H1 (cell line): Measurements from ENCODE around the gene CNST. TPM values are rescaled to one million over a fixed set of nuclear protein-coding genes. Genes with fewer than 3 reads are reported as not detected.

Source experiments
- CTCF ChIA-PET: fragments of 300-600 bp; sonication (Branson Sonifier 250); formaldehyde crosslinking; loops from one replicate; lab custom pipeline; 2021; ENCODE audit not compliant: partially characterized antibody; lab: Charles Lee
- POLR2A ChIA-PET: fragments of 300-600 bp; sonication (Branson Sonifier 250); formaldehyde crosslinking; loops from one replicate; lab custom pipeline; 2021; ENCODE audit warnings: inconsistent platforms; ENCODE audit not compliant: partially characterized antibody; lab: Charles Lee
- DNase-seq, 2 experiments: peaks; one replicate each; pipeline versions ENCODE4 v3.0.0 to v3.0.0-alpha.2; 2010 to 2022; ENCODE audit warnings: low spot score in 2 of 2, low read depth in 1 of 2, mixed read lengths in 1 of 2
- FAIRE-seq: peaks from 2 replicates; lab custom pipeline; 2011; peaks lifted over from hg19 to GRCh38; lab: Jason Lieb, UNC
- H2AFZ ChIP-seq: 2 replicates; pipeline ENCODE4 v1.8.1; 2012; ENCODE audit warnings: low read length, inconsistent platforms
- H2AK5ac ChIP-seq: 2 replicates; pipeline ENCODE4 v1.6.1; 2013; ENCODE audit warnings: low read depth, low read length
- H2BK120ac ChIP-seq: replicated peaks from 2 replicates; pipeline ENCODE3; 2013; ENCODE audit warnings: low read depth, low read length, inconsistent platforms
- H2BK12ac ChIP-seq: 2 replicates; pipeline ENCODE4 v1.6.1; 2013; ENCODE audit warnings: low read depth, low read length
- H2BK15ac ChIP-seq: 2 replicates; pipeline ENCODE4 v1.6.1; 2013; ENCODE audit warnings: low read length
- H2BK20ac ChIP-seq: 2 replicates; pipeline ENCODE4 v1.6.1; 2013; ENCODE audit warnings: low read length
- H2BK5ac ChIP-seq: 2 replicates; pipeline ENCODE4 v1.6.1; 2013; ENCODE audit warnings: low read depth, low read length
- H3K14ac ChIP-seq: 2 replicates; pipeline ENCODE4 v1.6.1; 2013; ENCODE audit warnings: inconsistent platforms; ENCODE audit not compliant: insufficient read length
- H3K18ac ChIP-seq: 2 replicates; pipeline ENCODE4 v1.6.1; 2013; ENCODE audit warnings: low read length; ENCODE audit errors: extremely low read depth
- H3K23ac ChIP-seq: 2 replicates; pipeline ENCODE4 v1.6.1; 2013; ENCODE audit warnings: inconsistent platforms; ENCODE audit not compliant: insufficient read length
- H3K23me2 ChIP-seq: 2 replicates; pipeline ENCODE4 v1.6.1; 2013; ENCODE audit warnings: low read depth, low read length
- H3K27ac ChIP-seq: 2 replicates; pipeline ENCODE4 v1.6.1; 2011; ENCODE audit warnings: low read depth, low read length, inconsistent platforms
- H3K27me3 ChIP-seq, 4 experiments: replicated peaks in 1 of 4; 1 replicate in 1 of 4; 2 replicates in 3 of 4; pipeline versions ENCODE4 v1.6.1 to v1.8.1; 2011 to 2013; ENCODE audit warnings: low read length in 3 of 4, mild to moderate bottlenecking in 3 of 4, inconsistent platforms in 2 of 4, mixed read lengths in 2 of 4, moderate library complexity in 1 of 4; ENCODE audit not compliant: control insufficient read depth in 3 of 4, insufficient read depth in 3 of 4; ENCODE audit errors: extremely low read depth in 1 of 4
- H3K36me3 ChIP-seq, 4 experiments: 2 replicates each; pipeline versions ENCODE4 v1.6.1 to v1.8.1; 2011 to 2013; ENCODE audit warnings: mild to moderate bottlenecking in 4 of 4, low read length in 3 of 4, moderate library complexity in 2 of 4, control low read depth in 1 of 4, inconsistent platforms in 1 of 4; ENCODE audit not compliant: insufficient read depth in 4 of 4, control insufficient read depth in 2 of 4
- H3K4ac ChIP-seq: replicated peaks from 2 replicates; pipeline ENCODE3; 2013; ENCODE audit warnings: low read length, low read depth, mixed read lengths, inconsistent platforms; ENCODE audit not compliant: insufficient read length
- H3K4me1 ChIP-seq, 4 experiments: replicated peaks in 1 of 4; 1 replicate in 1 of 4; 2 replicates in 3 of 4; pipeline versions ENCODE4 v1.6.1 to v1.8.1; 2011 to 2013; ENCODE audit warnings: low read length in 3 of 4, inconsistent platforms in 2 of 4, mixed read lengths in 1 of 4; ENCODE audit not compliant: insufficient read depth in 4 of 4, control insufficient read depth in 3 of 4
- H3K4me2 ChIP-seq, 2 experiments: 2 replicates each; pipeline versions ENCODE4 v1.6.1 to v1.8.1; 2011 to 2013; ENCODE audit warnings: low read depth in 2 of 2, low read length in 2 of 2, control low read depth in 1 of 2, inconsistent platforms in 1 of 2, mild to moderate bottlenecking in 1 of 2; ENCODE audit not compliant: insufficient read depth in 1 of 2
- H3K4me3 ChIP-seq, 4 experiments: fragments of 200-600, 300-600 bp in 1 of 4; sonication (generic), shearing (Covaris generic), sonication (Bioruptor Twin) in 1 of 4; 2 replicates each; pipeline versions ENCODE4 v1.5.1 to v1.8.1; 2011 to 2016; ENCODE audit warnings: low read length in 4 of 4, low read depth in 3 of 4, control low read depth in 2 of 4, inconsistent platforms in 2 of 4, mild to moderate bottlenecking in 2 of 4, mixed read lengths in 1 of 4, moderate library complexity in 1 of 4; ENCODE audit not compliant: insufficient read depth in 2 of 4; ENCODE audit errors: extremely low read depth in 1 of 4
- H3K56ac ChIP-seq: replicated peaks from 2 replicates; pipeline ENCODE3; 2013; ENCODE audit warnings: low read depth, mild to moderate bottlenecking, mixed read lengths, low read length, inconsistent platforms; ENCODE audit not compliant: insufficient read length
- H3K79me1 ChIP-seq: 2 replicates; pipeline ENCODE4 v1.6.1; 2013; ENCODE audit warnings: low read depth, low read length, control low read depth
- H3K79me2 ChIP-seq, 2 experiments: 2 replicates each; pipeline versions ENCODE4 v1.6.1 to v1.8.1; 2012 to 2013; ENCODE audit warnings: low read length in 2 of 2, mild to moderate bottlenecking in 2 of 2, inconsistent platforms in 1 of 2; ENCODE audit not compliant: insufficient read depth in 2 of 2, control insufficient read depth in 1 of 2
- H3K9ac ChIP-seq, 4 experiments: replicated peaks in 1 of 4; 1 replicate in 1 of 4; 2 replicates in 3 of 4; pipeline versions ENCODE4 v1.6.1 to v1.8.1; 2011 to 2013; ENCODE audit warnings: low read depth in 3 of 4, low read length in 3 of 4, control low read depth in 2 of 4, mild to moderate bottlenecking in 2 of 4, moderate library complexity in 2 of 4, inconsistent platforms in 1 of 4; ENCODE audit errors: extremely low read depth in 1 of 4
- H3K9me3 ChIP-seq, 2 experiments: 2 replicates each; pipeline versions ENCODE4 v1.6.1 to v1.8.1; 2012 to 2013; ENCODE audit warnings: mild to moderate bottlenecking in 2 of 2, moderate library complexity in 2 of 2, control low read depth in 1 of 2, inconsistent platforms in 1 of 2, low read depth in 1 of 2, low read length in 1 of 2, mixed read lengths in 1 of 2; ENCODE audit not compliant: insufficient read depth in 2 of 2
- H4K20me1 ChIP-seq, 2 experiments: replicated peaks in 1 of 2; 2 replicates each; pipeline versions ENCODE3 to v1.8.1; 2011 to 2013; ENCODE audit warnings: inconsistent platforms in 2 of 2, low read length in 2 of 2, mild to moderate bottlenecking in 1 of 2; ENCODE audit not compliant: insufficient read depth in 2 of 2, control insufficient read depth in 1 of 2
- H4K5ac ChIP-seq: 2 replicates; pipeline ENCODE4 v1.6.1; 2013; ENCODE audit warnings: low read length, low read depth, mixed read lengths, inconsistent platforms; ENCODE audit not compliant: insufficient read length
- H4K8ac ChIP-seq: 2 replicates; pipeline ENCODE4 v1.8.0; 2013; ENCODE audit warnings: mild to moderate bottlenecking, moderate library complexity, low read length, inconsistent platforms; ENCODE audit not compliant: insufficient read depth; ENCODE audit errors: extremely low read depth
- H4K91ac ChIP-seq: replicated peaks from 2 replicates; pipeline ENCODE3; 2013; ENCODE audit warnings: low read length, mixed read lengths, inconsistent platforms; ENCODE audit not compliant: insufficient read length
- CHD2 ChIP-seq: IDR thresholded peaks from 2 replicates; pipeline ENCODE4 v1.6.1; 2012; ENCODE audit warnings: low read length, improper control_type of control experiment
- EGR1 ChIP-seq: IDR thresholded peaks from 2 replicates; pipeline ENCODE4 v1.6.1; 2011; ENCODE audit warnings: low read depth, low read length, borderline replicate concordance
- POLR2A ChIP-seq, 2 experiments: IDR thresholded peaks; 1 replicate in 1 of 2; 2 replicates in 1 of 2; pipeline ENCODE4 v1.6.1; 2011; ENCODE audit warnings: low read depth in 2 of 2, low read length in 2 of 2, mild to moderate bottlenecking in 2 of 2; ENCODE audit errors: control extremely low read depth in 1 of 2
- RXRA ChIP-seq: IDR thresholded peaks from 2 replicates; pipeline ENCODE4 v1.6.1; 2011; ENCODE audit warnings: low read depth, mild to moderate bottlenecking, low read length, moderate library complexity; ENCODE audit not compliant: insufficient read depth
- SAP30 ChIP-seq: fragments of 300-600 bp; sonication (generic); IDR thresholded peaks from 2 replicates; pipeline ENCODE4 v1.7.1; 2012; ENCODE audit warnings: low read length, moderate library complexity, mild to moderate bottlenecking, inconsistent platforms; ENCODE audit not compliant: insufficient read depth, insufficient replicate concordance
- USF2 ChIP-seq: IDR thresholded peaks from 2 replicates; pipeline ENCODE4 v1.6.1; 2011; ENCODE audit warnings: low read length, improper control_type of control experiment
- WGBS, 2 experiments: shearing (Covaris generic) in 1 of 2; methylation state at CpG; one replicate each; pipeline versions ENCODE4 v1.1.6 to v1.1.7; 2013 to 2015; ENCODE audit warnings: low lambda C conversion rate in 2 of 2, mixed read lengths in 2 of 2, inconsistent platforms in 1 of 2, low coverage in 1 of 2, missing lambda C conversion rate in 1 of 2; ENCODE audit not compliant: insufficient replicate concordance in 2 of 2, insufficient coverage in 1 of 2, insufficient read length in 1 of 2; ENCODE audit errors: extremely low coverage in 1 of 2, missing lambda C conversion rate in 1 of 2; 5-methylcytosine and 5-hydroxymethylcytosine counted together
- polyA plus RNA-seq, 7 experiments: library from polyadenylated mRNA; depleted of rRNA in 3 of 7; stranded (reverse) in 5 of 7; unstranded in 2 of 7; fragments of >200 nt in 5 of 7; fragments of 200-250 nt in 2 of 7; gene quantifications; 1 replicate in 5 of 7; 2 replicates in 1 of 7; 4 replicates in 1 of 7; pipeline versions ENCODE4 v1.2.1 to v1.2.3, GENCODE V29; 2011 to 2013; ENCODE audit warnings: missing spikeins in 2 of 7, mixed read lengths in 2 of 7
- total RNA-seq: library from RNA; stranded (reverse); fragmentation: NEBNext Ultra II Directional; extraction: Animal tissue kit (Norgen Biotek cat#: 25700); gene quantifications from 2 replicates; pipeline ENCODE4 v1.2.1, GENCODE V29; 2021

CNST gene
- total and polyA plus RNA-seq, 2 of the 8 experiments (the other 6 are each of a cell fraction or from before 2014, with no cell fraction given), result 5.3 to 21.3 TPM

- Histone ChIP-seq H2BK120ac (no peak overlapping the region), H2AK5ac (no peak overlapping the region), H2BK15ac (no peak overlapping the region), H4K20me1 (no peaks in the 10 kb centered on the region), H3K36me3 (peaks cover 0 to 3% (median 0%) of the 10 kb centered on the region in 4 experiments; a peak in 1 of 8 replicates), H2BK20ac (no peak overlapping the region), H3K4me2 (no peak overlapping the region), H3K27me3 (no peaks in the 10 kb centered on the region), H3K23ac (no peak overlapping the region), H3K14ac (no peak overlapping the region), H3K4me1 (no peaks in the 10 kb centered on the region), H3K9ac (no peak overlapping the region), H3K9me3 (peaks cover 9 to 10% of the 10 kb centered on the region in 2 experiments), H2BK12ac (no peak overlapping the region), H3K4me3 (no peak overlapping the region), H3K23me2 (no peaks in the 10 kb centered on the region), H2AFZ (no peak overlapping the region), H4K5ac (no peak overlapping the region), H4K91ac (no peak overlapping the region), H3K79me2 (no peaks in the 10 kb centered on the region), H3K18ac (no peak overlapping the region), H3K79me1 (no peaks in the 10 kb centered on the region), H3K56ac (no peak overlapping the region), H3K27ac (no peak overlapping the region), H4K8ac (no peak overlapping the region), H2BK5ac (no peak overlapping the region), H3K4ac (no peak overlapping the region)
- POLR2A ChIA-PET, result no interaction called here
- 89% methylated on average over 1 of the region's 1 CpG; no CpG with 5 or more reads in 1 of the 2 experiments for WGBS, 2 experiments
- CTCF ChIA-PET, result interaction anchor here (0.6 to 1.4 kb wide), 5 partner anchors 10 to 193 kb away, joined by 3 to 5 read pairs (median 3); no protein-coding TSS in a partner anchor
- FAIRE-seq (no peak), DNase-seq (no peak)
- TF ChIP-seq RXRA (no peak), USF2 (no peak), SAP30 (no peak), POLR2A (IDR thresholded peaks at IDR 0.05; ENCODE audit: control extremely low read depth in 1 of 2, low read depth in 2 of 2, low read length in 2 of 2) (no peak), EGR1 (no peak), CHD2 (no peak)
Measured at GRCh38 chr1:246534114-246534513, 32.1 kb upstream of the CNST start.
